Body of pancreas (tissue), 4 donors: Measurements from ENCODE around the gene COLEC11.

Experiments
- POLR2A ChIP-seq, 3 donors: fragments of 450-650 bp; IDR thresholded peaks; one replicate each; pipeline ENCODE4 v1.6.1; 2016; ENCODE audit warnings: antibody characterized with exemption in 3 of 3, mild to moderate bottlenecking in 2 of 3
- TF ChIP-seq, protein P1 (sequence below), 7 experiments: fragments of 450-650 bp in 4 of 7; fragments of 200-600 bp in 3 of 7; sonication (generic) in 3 of 7; IDR thresholded peaks; one replicate each; pipeline ENCODE4 v1.5.1; 2016 to 2019; ENCODE audit warnings: antibody characterized with exemption in 7 of 7

DNA sequence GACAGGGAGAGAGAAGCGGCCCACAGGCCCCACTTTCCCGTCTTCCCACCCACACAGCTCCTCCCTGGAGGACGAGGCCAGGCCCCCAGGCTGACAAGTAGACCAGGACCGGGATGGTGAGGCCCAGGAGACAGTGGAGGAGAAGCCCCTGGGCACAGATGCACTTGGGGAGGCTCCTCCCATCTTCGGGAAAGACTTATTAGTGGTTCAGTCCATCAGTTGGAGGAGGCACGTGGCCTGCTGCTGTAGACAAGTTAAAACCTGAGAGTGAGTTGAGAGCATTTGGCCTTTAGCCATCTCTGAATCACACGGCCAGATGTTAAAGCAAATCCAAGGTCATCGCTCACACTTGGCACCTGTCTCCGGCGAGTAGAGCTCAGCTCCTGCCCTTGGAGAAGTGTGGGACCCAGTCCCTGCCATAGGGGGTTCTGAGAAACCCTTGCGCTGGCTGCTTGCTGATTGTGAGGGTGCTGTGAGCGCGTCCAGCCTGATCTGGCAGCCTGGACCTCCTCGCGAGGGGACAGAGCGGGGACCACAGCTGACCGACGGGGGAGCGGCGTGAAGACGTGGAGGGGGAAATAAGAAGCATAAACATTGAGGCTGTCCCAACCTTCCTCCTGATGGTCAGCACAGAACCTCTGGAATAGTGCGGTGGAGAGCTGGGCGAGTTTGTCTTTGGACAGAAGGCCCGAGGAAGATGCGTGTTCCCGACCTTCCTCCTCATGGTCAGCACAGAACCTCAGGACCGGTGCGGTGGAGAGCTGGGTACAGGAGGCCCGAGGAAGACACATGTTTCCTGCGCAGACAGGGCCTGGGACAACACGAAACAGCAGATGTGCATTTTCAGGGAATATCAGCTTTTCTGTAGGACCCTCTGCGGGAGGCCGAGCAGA, 38.4 kb downstream of the COLEC11 start:
- no peak for TF ChIP-seq POLR2A (IDR thresholded peaks at IDR 0.05)
- TF ChIP-seq, protein P1, sequence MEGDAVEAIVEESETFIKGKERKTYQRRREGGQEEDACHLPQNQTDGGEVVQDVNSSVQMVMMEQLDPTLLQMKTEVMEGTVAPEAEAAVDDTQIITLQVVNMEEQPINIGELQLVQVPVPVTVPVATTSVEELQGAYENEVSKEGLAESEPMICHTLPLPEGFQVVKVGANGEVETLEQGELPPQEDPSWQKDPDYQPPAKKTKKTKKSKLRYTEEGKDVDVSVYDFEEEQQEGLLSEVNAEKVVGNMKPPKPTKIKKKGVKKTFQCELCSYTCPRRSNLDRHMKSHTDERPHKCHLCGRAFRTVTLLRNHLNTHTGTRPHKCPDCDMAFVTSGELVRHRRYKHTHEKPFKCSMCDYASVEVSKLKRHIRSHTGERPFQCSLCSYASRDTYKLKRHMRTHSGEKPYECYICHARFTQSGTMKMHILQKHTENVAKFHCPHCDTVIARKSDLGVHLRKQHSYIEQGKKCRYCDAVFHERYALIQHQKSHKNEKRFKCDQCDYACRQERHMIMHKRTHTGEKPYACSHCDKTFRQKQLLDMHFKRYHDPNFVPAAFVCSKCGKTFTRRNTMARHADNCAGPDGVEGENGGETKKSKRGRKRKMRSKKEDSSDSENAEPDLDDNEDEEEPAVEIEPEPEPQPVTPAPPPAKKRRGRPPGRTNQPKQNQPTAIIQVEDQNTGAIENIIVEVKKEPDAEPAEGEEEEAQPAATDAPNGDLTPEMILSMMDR (IDR thresholded peaks at IDR 0.05), result no peak
